Omental fat pad (tissue), 4 donors: ENCODE measurements around the gene MXRA5. TPM values are rescaled to one million over a fixed set of nuclear protein-coding genes. Genes with fewer than 3 reads are reported as not detected.
"Not testable (repeated sequence)": the region's sequence is repeated elsewhere in the genome, so short reads cannot be mapped to it uniquely, and the experiment has no call there.

Source experiments
- ATAC-seq: fragments of 150-250 bp; one replicate; pipeline ENCODE4 v1.9.1; 2016; ENCODE audit warnings: mild to moderate bottlenecking, moderate library complexity; ENCODE audit not compliant: low FRiP score
- DNase-seq: peaks from one replicate; pipeline ENCODE4 v3.0.0-alpha.2; 2019; ENCODE audit warnings: low spot score
- total RNA-seq, 4 donors: library from RNA; depleted of rRNA; stranded (reverse); fragments of >200 nt; gene quantifications; one replicate each; pipeline ENCODE4 v1.1.0, GENCODE V29; 2016
- TF ChIP-seq, protein P1 (sequence below), 3 donors: fragments of 450-650 bp; IDR thresholded peaks; one replicate each; pipeline ENCODE4 v1.5.1; 2016 to 2017; ENCODE audit warnings: antibody characterized with exemption in 3 of 3, mild to moderate bottlenecking in 3 of 3, moderate library complexity in 2 of 3

MXRA5 gene
- total RNA-seq, 4 donors from 2014 or later, result 0.32 to 5.8 (median 2.0) TPM

DNA sequence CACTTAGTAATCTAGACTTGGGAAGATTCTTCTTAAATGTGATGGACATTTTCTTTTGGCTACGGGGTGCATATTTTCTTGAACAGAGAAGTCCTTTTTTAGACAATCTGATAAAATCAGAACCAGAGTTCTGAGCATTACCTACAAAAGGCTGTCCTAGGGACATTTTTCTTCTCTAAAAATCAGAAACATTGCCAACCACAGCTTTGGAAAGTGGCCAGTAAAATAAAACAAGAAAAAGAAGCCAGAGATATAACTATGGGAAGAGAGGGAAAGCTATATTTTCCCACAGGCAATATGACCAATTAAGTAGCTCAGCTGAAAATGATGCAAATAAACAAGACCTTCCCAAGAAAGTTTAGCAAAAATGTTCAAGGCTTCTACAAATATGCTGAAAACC is 55.9 kb downstream of the MXRA5 start:
- DNase-seq, result no peak
- TF ChIP-seq, protein P1, sequence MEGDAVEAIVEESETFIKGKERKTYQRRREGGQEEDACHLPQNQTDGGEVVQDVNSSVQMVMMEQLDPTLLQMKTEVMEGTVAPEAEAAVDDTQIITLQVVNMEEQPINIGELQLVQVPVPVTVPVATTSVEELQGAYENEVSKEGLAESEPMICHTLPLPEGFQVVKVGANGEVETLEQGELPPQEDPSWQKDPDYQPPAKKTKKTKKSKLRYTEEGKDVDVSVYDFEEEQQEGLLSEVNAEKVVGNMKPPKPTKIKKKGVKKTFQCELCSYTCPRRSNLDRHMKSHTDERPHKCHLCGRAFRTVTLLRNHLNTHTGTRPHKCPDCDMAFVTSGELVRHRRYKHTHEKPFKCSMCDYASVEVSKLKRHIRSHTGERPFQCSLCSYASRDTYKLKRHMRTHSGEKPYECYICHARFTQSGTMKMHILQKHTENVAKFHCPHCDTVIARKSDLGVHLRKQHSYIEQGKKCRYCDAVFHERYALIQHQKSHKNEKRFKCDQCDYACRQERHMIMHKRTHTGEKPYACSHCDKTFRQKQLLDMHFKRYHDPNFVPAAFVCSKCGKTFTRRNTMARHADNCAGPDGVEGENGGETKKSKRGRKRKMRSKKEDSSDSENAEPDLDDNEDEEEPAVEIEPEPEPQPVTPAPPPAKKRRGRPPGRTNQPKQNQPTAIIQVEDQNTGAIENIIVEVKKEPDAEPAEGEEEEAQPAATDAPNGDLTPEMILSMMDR (IDR thresholded peaks at IDR 0.05), result no peak
- ATAC-seq, result no peak

GRCh38 chrX:3286196-3286945 is 60.1 kb downstream of the MXRA5 start:
- DNase-seq (no peak), ATAC-seq (peak; percentile 98)
- TF ChIP-seq, protein P1 (IDR thresholded peaks at IDR 0.05), result no peak

DNA sequence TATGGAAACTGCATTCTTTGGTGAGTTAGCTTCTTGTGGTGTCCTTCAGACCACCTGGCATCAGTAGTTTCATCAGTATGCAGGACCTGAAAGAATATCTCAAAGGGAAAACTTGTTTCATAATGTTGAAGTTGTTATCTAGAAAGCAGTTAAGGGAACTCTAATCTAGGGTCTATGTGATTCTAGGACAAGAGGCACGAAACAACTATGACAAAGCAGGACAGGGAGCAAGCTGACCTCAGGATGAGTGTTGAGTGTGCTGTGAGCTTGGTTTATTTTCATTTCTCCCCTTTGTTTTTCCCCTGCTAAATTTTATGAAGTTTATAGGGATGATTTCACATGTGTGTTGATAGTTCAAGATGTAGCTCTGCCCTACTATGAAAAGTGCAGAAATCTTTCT is 65.7 kb downstream of the MXRA5 start:
- ATAC-seq, result no peak
- no peak for DNase-seq

DNA sequence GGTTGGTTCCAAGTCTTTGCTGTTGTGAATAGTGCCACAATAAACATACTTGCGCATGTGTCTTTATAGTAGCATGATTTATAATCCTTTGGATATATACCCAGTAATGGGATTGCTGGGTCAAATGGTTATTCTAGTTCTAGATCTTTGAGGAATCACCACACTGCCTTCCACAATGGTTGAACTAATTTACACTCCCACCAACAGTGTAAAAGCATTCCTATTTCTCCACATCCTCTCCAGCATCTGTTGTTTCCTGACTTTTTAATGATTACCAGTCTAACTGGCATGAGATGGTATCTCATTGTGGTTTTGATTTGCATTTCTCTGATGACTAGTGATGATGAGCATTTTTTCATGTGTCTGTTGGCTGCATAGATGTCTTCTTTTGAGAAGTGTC is 72.8 kb downstream of the MXRA5 start:
- DNase-seq, ATAC-seq: not testable (repeated sequence)

More for the DNA sequence above, 65.7 kb downstream of the MXRA5 start:
- TF ChIP-seq, protein P1 (IDR thresholded peaks at IDR 0.05), result no peak

- TF ChIP-seq, protein P1 (IDR thresholded peaks at IDR 0.05), result no peak
- ATAC-seq (peak; percentile 70), DNase-seq (no peak)
Observed at GRCh38 chrX:3271834-3272186, 74.6 kb downstream of the MXRA5 start.

DNA sequence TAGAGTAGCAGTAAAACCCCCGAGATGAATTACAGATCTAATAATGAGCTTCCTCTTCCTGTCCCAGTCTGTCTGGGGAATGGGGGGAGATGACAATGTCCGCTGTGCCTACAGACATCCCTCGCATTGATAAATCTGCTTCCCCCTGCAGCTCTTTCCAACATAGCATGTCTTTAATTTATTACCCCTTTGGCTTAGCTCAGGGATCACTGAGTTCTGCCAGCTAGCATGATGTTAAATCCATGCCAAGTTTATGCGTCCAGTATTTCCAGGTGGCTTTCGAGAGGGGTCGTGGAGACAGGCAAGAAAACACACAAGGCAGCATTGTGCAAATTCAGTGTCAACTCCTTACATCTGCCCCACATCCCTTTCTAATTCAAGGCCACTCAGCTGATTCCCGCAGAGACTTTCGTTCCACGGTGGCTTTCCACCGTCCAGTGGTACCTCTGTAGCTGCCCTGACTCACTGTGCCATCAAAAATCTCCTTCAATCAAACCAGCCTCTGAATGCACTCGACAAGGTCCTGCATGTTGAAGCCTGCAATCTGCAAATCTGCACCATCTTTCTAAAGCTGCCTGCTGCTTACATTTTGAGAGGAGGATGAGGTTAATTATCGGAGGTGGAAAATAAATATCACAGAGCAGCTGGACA is 75.1 kb downstream of the MXRA5 start:
- ATAC-seq (no peak), DNase-seq (no peak)
- TF ChIP-seq, protein P1 (IDR thresholded peaks at IDR 0.05), result no peak

DNA sequence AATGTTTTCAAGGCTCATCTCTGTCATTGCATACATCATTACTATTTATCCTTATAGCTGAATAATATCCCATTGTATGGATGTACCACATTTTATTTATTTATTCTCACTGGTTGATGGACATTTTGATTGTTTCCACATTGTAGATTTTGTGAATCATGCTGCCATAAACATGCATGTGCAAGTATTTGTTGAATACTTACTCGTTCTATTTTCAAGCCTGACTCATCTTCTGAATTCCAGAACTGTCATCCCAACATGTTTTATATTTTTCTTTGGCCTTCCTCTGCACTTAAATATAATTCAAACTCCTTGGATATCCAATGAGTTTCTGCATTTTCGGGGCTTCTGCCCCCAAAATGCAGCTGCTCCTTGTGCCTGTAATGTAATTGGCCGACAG is 77.6 kb downstream of the MXRA5 start:
- DNase-seq (no peak), ATAC-seq (no peak)
- TF ChIP-seq, protein P1 (IDR thresholded peaks at IDR 0.05), result no peak
